Peyer's patch (tissue), 4 donors: ENCODE measurements around the gene SGK2.

Experiments used
- CTCF ChIP-seq, 6 experiments: fragments of 450-650 bp in 4 of 6; fragments of 200-600 bp in 2 of 6; sonication (generic) in 1 of 6; IDR thresholded peaks; one replicate each; pipeline ENCODE4 v1.5.1; 2017 to 2019; ENCODE audit warnings: antibody characterized with exemption in 6 of 6, mild to moderate bottlenecking in 3 of 6, moderate library complexity in 1 of 6
- POLR2A ChIP-seq, 2 donors: fragments of 450-650 bp; IDR thresholded peaks; one replicate each; pipeline ENCODE4 v1.5.1; 2017; ENCODE audit warnings: antibody characterized with exemption in 2 of 2, mild to moderate bottlenecking in 2 of 2, moderate library complexity in 2 of 2

GRCh38 chr20:43534791-43535350 is 24.0 kb upstream of the SGK2 start:
- TF ChIP-seq CTCF (IDR thresholded peaks at IDR 0.05) (no peak), POLR2A (IDR thresholded peaks at IDR 0.05) (no peak)
